ENCODE measurements around the gene RAD51AP1. TPM values are rescaled to one million over a fixed set of nuclear protein-coding genes. Genes with fewer than 3 reads are reported as not detected.
"Not testable (repeated sequence)": the region's sequence is repeated elsewhere in the genome, so short reads cannot be mapped to it uniquely, and the experiment has no call there.

Gene RAD51AP1
- polyA plus RNA-seq (ENCODE audit: insufficient read depth in 1 of 5, insufficient read length in 5 of 5, low replicate concordance in 1 of 5): 10 to 100 TPM; 16.9 to 50.1 (median 31.7) TPM
- long read RNA-seq, donor 1, partial matches to known transcripts: 0 of 3 reads
- long read RNA-seq, donor 1, other reads (novel, unspliced or antisense): 0 of 3 reads
- long read RNA-seq, donor 2, transcript RAD51AP1-202 (9 exons, 2,113 nt): major isoform, 5 of 6 reads
- long read RNA-seq, donor 2, partial matches to known transcripts: 0 of 6 reads
- long read RNA-seq, donor 2, other reads (novel, unspliced or antisense): 0 of 6 reads
- long read RNA-seq, donor 3, partial matches to known transcripts: 0 of 1 reads
- long read RNA-seq, donor 3, other reads (novel, unspliced or antisense): 0 of 1 reads
- long read RNA-seq, donor 4: 0 reads
- long read RNA-seq, donor 5, partial matches to known transcripts: 8 of 13 reads
- long read RNA-seq, donor 5, other reads (novel, unspliced or antisense): 0 of 13 reads
- long read RNA-seq, donor 6, partial matches to known transcripts: 0 of 3 reads
- long read RNA-seq, donor 6, other reads (novel, unspliced or antisense): 0 of 3 reads
- long read RNA-seq, donor 7, partial matches to known transcripts: 0 of 3 reads
- long read RNA-seq, donor 7, other reads (novel, unspliced or antisense): 0 of 3 reads
- long read RNA-seq, donor 8, partial matches to known transcripts: 0 of 1 reads
- long read RNA-seq, donor 8, other reads (novel, unspliced or antisense): 0 of 1 reads

DNA sequence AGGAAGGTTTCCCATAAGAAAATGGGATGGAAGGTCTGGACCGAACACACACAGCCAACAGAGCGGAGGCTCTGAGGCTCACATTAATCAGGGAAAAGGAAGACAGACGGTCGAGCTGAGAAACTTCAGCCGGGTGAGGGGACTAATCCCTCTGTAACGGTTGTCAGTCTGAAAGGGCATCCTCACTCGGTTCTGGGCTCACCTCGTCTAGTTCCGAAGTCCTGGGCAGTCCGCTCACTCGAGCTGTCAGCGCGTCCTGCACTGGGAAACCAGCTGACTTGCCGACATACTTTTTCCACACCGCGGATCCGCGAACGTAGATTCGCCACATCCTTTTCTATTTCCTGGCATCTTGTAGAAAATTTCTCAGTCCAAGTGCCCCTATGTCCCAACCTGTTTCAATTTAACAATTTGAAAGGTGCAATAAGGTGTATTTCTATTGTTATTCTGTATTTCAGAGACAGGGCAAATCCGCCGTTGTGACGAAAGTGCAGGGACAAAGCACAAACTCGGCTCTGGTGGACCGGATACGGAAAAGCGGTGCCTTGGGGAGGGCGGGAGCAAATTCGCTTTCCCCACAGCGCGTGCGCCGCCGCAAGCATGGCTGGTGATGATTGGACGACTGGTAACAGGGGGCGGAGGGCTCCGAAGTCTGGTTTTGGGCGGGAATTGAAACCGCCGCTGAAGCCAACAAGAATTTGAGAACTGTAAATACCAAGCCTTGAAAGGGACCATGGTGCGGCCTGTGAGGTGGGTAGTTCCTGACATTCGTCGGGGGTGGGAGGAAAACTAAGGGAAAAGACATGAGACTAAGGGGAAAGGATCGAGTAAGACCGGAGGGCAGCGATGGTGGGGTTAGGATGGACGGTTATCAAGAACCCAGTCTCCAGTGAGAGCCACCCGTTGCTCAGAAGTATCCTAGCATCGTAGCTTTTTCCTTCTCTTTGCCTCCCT lies at the start of gene RAD51AP1:
RAD51AP1 (plus strand) TSS at position 684 of the 954 bp plus-strand sequence; CDS start at position 734, 50 bp downstream.
- peak; percentile 96 for DNase-seq

- no peak for DNase-seq
Observed at GRCh38 chr12:4489556-4489955, 49.1 kb upstream of the RAD51AP1 start.

GRCh38 chr12:4490973-4491372 lies 47.7 kb upstream of the RAD51AP1 start:
- DNase-seq: no peak

- DNase-seq: no peak
Observed at GRCh38 chr12:4496145-4496838, 42.4 kb upstream of the RAD51AP1 start.

GRCh38 chr12:4499186-4499585 lies 39.5 kb upstream of the RAD51AP1 start:
- DNase-seq: no peak

- DNase-seq: no peak
Observed at GRCh38 chr12:4505376-4505986, 33.2 kb upstream of the RAD51AP1 start.

DNA sequence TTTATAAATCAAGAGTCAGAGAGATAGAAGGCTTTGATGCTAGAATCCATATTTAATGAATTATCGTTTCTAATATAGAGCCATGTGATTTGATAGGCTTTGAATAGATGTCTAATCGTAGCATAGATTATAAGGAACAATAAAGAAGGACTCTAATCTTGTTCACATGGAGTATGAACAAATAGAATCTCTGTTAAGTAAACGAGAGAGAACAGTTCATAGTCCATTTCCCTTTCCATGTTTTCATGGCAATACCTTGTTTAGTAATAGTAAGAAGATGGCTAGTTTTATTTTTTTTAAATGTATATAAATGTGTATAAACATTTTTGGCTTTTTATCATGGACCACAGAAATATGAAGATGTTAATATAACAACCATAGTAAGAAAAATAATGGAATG lies 32.3 kb upstream of the RAD51AP1 start:
- no peak for DNase-seq

GRCh38 chr12:4506870-4507269 lies 31.8 kb upstream of the RAD51AP1 start:
- no peak for DNase-seq

DNA sequence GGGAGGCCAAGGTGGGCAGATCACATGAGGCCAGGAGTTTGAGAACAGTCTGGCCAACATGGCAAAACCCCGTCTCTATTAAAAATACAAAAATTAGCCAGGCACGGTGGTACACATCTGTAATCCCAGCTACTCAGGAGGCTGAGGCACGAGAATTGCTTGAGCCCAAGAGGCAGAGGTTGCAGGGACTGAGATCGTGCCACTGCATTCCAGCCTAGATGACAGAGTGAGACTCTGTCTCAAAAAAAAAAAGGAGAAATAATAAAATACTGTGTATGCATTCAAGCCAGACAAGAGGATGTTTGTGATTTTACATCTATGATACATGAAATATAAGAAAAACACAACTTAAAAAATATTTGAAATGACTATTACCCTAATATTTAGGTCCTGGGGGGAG lies 30.2 kb upstream of the RAD51AP1 start:
- not testable (repeated sequence) for DNase-seq

DNA sequence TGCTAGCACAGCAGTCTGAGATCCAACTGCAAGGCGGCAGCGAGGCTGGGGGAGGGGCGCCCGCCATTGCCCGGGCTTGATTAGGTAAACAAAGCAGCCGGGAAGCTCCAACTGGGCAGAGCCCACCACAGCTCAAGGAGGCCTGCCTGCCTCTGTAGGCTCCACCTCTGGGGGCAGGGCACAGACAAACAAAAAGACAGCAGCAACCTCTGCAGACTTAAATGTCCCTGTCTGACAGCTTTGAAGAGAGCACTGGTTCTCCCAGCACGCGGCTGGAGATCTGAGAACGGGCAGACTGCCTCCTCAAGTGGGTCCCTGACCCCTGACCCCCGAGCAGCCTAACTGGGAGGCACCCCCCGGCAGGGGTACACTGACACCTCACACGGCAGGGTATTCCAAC lies 29.4 kb upstream of the RAD51AP1 start:
- DNase-seq: not testable (repeated sequence)

DNA sequence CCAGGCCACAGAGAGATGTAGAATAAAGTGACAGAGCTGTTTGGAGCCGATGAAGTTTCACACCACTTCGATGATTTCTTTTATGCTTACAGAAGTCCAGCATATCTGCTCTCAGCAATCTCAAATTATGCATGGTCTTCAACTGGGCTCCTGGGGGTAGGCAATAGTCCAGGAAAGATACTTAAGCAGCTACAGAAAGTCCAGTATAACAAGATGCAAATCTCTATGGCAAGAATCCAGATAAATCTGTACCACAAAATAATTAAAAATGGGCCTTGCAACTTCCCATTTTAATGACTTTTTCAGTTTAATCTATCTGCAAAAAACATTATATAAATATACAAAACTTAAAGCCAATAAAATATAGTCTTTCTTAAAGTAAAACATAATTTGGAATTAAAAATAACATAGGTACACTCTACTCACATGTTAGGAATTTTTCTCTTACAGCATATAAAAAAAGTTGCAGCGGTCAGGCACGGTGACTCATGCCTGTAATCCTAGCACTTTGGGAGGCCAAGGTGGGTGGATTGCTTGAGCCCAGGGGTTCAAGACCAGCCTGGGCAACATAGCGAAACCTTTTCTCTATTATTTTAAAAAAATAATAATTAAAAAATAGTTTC lies 20.5 kb upstream of the RAD51AP1 start:
- DNase-seq: no peak

DNA sequence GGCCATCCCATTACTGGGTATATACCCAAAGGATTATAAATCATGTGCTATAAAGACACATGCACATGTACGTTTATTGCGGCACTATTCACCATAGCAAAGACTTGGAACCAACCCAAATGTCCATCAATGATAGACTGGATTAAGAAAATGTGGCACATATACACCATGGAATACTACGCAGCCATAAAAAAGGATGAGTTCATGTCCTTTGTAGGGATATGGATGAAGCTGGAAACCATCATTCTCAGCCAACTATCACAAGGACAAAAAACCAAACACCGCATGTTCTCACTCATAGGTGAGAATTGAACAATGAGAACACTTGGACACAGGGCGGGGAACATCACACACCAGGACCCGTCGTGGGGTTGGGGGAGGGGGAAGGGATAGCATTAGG lies 15.2 kb upstream of the RAD51AP1 start:
- not testable (repeated sequence) for DNase-seq

DNA sequence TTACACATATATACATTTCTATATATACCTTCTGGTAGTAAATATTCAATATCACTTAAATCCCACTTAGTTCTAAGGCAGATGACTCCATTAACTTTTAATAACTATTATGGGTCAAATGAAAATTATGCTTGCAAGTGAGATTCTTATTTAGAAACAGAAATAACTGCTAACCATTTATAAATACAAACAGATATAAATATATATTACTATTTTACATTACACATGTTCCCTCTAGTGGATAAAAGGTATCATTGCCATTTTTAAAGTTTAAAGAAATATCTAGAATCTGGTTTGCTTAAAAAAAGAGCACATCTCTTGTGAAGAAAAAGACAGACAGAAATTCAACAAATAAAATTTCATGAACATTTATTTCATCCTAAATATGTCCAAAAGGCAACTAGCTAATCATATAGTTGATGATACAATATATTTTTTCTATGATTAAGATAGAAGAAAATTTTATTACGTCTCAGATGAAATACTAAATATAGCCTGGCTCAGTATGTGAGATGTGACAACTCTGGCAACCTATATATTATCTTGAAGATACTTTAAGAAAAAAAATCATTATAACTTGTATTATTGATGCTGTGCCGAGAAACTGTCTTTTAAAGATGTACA lies 11.7 kb upstream of the RAD51AP1 start:
- no peak for DNase-seq

DNA sequence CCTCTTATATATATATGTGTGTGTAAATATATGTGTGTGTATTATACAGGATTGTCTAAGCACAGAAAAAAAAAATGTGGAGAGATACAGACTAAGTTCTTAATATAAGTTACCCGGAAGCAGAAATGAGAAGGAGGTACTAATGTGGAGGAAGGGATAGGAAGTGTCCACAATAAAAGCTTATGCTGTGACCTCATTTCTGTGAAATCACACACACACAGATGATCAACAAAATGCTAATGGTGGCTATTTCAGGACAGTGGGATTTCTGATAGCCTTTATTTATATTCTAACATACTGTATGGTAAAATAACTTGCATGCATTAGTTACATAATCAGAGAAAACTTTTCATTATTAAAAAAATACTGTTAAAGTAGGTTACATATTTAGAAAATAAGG lies 8.5 kb upstream of the RAD51AP1 start:
- DNase-seq: no peak

DNA sequence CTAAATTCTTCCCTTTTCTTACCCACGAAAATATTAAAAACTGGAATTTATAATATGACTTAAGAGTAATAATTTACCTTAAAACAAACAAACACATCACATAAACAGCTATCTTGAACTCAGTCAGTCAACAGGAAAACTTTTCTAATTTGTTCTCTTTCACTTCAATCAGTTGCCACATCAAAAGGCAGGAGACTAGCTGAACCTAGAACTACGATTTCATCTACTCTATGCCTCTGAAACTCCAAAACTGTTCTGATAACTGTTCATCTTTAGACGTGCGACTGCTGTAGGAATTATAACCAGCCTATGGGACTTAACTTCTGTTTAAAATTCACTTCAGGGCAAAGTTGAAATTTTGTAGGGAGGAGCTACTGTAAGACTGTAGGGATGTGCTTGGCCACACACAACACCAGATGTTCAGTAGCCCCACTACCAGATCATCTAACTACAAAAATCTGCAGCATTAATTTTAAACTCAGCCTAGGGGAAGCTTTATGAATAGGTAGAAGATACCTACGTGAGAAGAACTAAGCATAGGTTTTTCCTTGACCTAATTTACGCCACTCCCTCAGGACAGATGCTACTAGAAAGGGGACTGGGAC lies 7.6 kb upstream of the RAD51AP1 start:
- DNase-seq: no peak

DNA sequence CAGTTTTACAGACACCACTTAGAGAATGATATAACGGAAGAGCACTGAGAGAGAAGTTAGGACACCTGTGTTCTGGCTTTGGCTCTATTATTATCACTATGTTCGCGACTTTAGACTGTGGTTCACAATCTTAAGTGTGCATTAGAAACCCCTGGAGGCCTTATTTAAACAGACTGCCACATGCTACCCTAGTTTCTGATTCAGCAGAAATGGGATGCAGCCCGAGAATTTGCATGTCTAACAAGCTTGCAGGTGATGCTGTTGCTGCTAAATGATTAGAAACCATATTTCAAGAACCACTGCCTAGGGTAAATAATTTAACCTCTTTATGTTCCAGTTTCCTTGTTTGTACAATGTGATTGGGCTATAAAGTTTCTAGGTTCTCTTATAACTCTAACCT lies 3.6 kb upstream of the RAD51AP1 start:
- DNase-seq: no peak

DNA sequence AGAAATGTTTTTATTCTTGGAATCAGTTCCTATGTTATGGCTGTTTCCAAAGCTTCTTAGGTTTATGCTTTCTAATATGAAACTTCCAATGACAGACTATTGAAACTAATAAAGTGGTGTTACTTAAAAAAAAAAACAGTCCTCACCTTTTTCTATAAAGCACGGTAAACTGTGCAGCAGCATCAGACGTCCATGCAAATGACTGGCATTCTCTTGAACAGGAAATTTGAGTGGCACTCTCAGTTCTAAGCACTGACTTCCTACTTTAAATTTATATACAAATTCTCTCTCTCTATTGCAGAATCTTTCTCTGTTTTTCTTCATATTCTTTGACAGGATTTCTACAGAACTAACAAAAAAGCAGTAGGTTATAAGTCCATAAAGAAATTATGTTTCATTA lies 2.8 kb upstream of the RAD51AP1 start:
- DNase-seq: no peak

DNA sequence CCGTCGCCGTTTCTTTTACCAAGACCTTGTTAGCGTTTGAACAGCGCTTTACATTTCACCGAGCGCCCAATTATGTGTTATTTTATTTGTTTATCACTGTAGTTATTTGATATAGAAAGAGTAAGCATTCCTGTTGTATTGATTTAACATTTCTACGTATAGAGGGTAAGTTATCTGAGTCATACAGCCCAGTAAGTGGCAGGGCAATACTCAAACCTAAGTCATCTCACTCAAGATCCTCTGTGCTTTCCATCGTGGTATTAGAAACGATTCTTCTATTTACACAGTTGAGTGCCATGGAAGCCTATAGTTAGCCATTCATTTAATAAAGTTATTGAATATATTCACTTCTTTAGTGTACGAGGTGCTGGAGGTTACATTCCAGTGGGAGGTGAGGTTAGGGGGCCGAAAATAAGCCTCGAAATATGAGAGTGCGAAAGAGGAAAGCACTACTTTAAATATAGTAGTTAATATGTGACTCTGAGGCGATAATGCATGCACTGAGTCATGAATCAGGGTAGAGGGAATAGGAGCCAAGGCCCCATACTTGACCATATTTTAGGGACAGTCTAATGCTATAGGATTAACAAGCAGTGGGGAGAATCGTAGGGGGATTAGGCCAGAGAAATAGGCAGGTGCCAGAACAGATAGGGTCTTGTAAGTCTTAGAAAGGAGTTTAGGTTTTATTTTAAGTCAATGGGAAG lies 629 bp downstream of the RAD51AP1 start:
- no peak for DNase-seq

DNA sequence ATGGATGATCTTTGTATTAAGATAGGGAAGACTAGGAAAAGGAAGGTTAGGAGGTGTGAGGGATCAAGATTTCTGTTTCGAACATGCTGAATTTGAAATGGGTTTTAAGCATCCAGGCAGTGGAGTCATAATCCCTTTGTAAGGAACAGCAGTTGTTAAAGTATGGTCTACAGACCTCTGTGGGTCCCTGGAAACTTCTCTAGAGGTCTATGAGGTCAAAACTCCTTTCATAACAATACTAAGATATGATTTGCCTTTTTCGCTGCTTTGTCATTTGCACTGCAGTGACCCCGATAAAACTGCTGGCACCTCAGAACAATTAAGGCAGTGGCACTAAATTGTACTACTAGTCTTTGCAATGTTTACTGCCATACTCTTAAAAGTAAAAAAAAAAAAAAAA lies 1.5 kb downstream of the RAD51AP1 start:
- DNase-seq: no peak
